Head of caudate nucleus (tissue), 42 donors: ENCODE data around the gene ANKRD49.
"Not testable (repeated sequence)": the region's sequence is repeated elsewhere in the genome, so short reads cannot be mapped to it uniquely, and the experiment has no call there.

Experiments used
- DNase-seq, 42 donors: peaks; one replicate each; pipeline versions ENCODE4 v3.0.0 to v3.0.0-alpha.2; 2020 to 2021; ENCODE audit warnings: mixed read lengths in 7 of 42
- intact Hi-C: fragments of 100-400 bp; cut with DNase I; formaldehyde crosslinking; loops from one replicate; pipeline ENCODE4 v1.15.0; 2022

Gene ANKRD49

DNA sequence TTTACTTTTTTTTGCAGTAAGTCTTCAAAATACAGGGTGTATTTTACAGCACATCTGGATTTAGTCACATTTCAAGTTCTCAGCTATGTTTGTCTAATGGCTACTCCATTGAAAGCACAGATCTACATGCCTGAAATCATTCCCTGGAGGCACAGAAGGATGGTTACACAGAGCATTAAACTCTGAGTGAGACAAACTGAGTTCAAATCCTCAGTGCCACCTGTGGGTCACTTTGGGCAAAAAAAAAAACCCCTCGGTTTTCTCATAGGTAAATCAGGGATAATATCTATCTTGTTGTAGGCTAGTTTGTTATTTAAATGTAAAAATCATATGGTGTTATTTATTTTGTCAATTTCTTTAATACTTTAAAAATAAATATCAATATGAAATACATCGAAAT, 7.7 kb downstream of the ANKRD49 start:
- intact Hi-C loops: loop anchor here (10.0 kb wide), 1 partner anchor 607 kb away; no protein-coding TSS in a partner anchor

GRCh38 chr11:94504689-94505293, 11.0 kb downstream of the ANKRD49 start:
- intact Hi-C loops: loop anchor here (10.0 kb wide), 1 partner anchor 610 kb away; no protein-coding TSS in a partner anchor
- peak in 1 of 42 donors; percentile 33 for DNase-seq

More for the DNA sequence above, 7.7 kb downstream of the ANKRD49 start:
- DNase-seq: no peak

DNA sequence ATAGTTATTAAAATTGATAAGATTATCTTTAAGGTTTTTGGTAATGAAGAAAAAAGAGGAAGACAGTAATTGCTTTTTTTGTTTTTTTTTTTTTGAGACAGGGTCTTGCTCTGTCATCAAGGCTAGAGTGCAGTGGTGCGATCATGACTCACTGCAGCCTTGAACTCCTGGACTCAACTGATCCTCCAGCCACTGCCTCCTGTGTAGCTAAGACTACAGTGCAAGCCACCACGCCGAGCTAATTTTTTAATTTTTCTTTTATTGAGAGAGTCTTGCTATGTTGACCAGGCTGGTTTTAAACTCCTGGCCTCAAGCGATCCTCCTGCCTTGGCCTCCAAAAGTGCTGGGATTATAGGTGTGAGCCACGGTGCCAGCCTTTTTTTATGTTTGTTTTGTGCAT, 12.7 kb downstream of the ANKRD49 start:
- DNase-seq: not testable (repeated sequence)
- intact Hi-C loops: loop anchor here (10.0 kb wide), 1 partner anchor 612 kb away; no protein-coding TSS in a partner anchor

DNA sequence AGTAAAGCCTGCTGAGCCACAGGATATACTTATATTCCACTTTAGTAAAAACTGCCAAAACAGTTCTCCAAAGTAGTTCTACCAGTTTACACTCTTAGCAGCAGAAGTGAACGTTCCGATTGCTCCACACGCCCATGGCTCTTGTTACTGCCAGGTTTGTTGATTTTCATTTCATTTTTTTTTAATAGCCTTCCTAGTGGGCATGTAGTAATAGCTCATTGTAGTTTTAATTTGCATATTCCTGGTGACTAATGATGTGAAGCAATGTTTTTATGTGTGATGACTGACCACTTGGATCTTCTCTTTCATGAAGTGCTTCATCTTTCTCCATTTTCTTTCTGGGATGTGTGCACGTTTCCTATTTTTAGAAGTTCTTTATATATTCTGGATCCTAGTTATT, 13.7 kb downstream of the ANKRD49 start:
- DNase-seq: no peak
- intact Hi-C loops: loop anchor here (10.0 kb wide), 1 partner anchor 613 kb away; no protein-coding TSS in a partner anchor

DNA sequence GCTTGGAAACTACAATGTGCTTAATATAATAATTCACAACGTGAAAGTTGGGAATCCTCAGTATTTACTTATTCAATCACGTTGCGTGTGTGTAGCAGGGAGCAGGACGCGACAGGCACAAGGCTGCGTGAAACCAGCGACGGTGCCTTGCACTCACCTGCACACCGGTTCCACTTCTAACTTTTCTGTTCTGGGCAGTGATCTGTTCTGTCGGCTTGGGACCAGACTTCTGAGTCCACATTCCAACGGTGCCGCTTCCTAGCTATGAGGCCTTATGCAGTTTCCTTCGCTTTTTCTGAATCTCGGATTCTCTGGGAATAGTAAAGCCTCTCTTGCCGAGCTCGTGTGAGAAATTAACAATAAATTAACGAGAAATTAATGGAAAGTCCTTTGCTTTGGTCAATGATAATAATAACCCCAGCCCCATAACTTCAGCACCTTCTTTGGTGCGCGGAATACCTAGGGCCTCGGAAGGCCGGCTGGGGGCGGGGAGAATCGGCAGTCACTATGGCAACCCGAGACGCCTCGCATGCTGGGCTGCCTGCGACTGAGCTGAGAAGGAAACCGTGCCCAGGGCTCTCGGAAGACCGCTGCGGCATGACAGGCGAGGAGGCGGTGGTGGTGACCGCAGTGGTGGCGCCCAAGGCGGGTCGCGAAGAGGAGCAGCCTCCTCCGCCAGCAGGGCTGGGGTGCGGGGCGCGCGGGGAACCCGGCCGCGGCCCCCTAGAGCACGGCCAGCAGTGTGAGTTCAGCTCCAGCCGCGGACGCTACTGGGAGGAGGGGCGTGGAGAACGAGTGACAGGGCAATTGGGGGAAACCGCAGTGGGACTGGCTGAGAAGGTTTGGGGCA, 18.4 kb downstream of the ANKRD49 start, which contains the start of gene C11orf97:
TSS of gene C11orf97 (plus strand) at position 530 of the 850 bp plus-strand sequence. CDS start at position 598, 68 bp downstream.
- DNase-seq: peak; percentile 7 to 89 (median 70)
- intact Hi-C loops: no loop called here

- intact Hi-C loops: no loop called here
- DNase-seq: no peak
Measured at GRCh38 chr11:94513091-94513490, 19.3 kb downstream of the ANKRD49 start.

GRCh38 chr11:94515398-94515797, 21.6 kb downstream of the ANKRD49 start:
- intact Hi-C loops: loop anchor here (5.0 kb wide), 1 partner anchor 87 kb away; no protein-coding TSS in a partner anchor
- no peak for DNase-seq

- no peak for DNase-seq
- intact Hi-C loops: loop anchor here (5.0 kb wide), 1 partner anchor 86 kb away; no protein-coding TSS in a partner anchor
Measured at GRCh38 chr11:94516725-94517124, 22.9 kb downstream of the ANKRD49 start.

DNA sequence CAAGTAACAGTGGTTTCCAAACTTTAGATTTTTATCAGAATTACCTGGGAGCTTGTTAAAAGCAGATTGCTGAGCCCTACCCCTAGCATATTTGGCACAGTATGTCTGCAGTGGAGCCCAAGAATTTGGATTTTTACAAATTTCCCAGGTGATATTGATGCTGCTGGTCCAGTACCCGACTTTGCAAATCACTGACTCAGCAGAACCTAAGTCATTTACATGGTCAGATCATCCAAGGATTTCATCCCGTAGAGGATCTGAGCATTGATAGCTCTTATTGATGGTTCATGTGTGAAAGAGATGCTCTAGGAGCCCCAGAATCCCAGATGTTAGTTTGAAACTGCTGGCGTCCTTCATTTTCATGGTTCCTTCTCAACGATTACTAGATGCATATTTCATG, 24.5 kb downstream of the ANKRD49 start:
- DNase-seq: no peak
- intact Hi-C loops: loop anchor here (5.0 kb wide), 1 partner anchor 84 kb away; no protein-coding TSS in a partner anchor

DNA sequence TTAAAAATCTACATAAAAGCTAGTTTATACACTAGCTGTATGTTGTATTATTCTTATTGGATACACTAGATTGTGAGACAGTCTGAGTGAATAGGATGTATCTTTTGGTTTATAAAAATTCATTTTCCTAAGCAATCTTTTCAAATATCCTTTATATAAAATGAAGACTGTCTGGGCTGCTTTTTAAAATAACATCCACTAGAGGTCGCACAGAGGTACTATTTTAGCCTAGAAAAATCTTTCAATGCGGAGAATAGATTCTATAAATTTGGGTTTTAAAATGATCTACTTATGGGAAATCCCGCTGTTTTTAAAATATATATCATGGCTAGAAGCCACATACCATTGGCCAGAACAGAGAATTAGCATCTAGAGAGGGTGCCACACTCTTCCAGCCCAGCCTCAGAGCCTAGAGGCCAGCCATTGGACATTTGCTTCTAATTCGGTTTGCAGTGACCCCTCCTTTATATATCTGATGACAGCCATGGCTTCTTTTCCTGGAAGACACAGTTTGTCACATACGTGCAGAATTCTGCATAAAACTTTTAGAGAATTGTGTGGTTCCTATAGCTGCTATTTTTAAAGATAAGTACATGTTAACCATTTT, 25.8 kb downstream of the ANKRD49 start:
- intact Hi-C loops: loop anchor here (5.0 kb wide), 1 partner anchor 83 kb away; no protein-coding TSS in a partner anchor
- DNase-seq: peak in 5 of 42 donors; percentile 18 to 66 (median 30)

DNA sequence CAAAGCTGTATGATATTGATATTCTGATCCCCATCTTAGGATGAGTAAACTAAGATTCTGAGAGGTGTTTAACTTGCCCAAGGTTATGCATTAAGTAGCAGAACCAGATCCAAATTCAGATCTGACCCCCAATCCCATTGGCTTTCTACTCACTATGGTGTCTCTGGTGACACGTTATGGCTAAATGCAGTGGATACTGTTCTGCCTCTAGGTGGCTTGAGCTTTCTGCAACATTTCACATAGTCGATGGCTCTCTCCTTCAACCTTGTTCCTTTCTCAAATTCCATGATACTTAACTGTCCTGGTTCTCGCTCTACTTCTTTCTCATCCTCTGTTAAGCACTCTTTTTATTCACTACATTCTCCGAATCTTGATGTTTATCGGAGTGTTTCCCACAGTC, 27.9 kb downstream of the ANKRD49 start:
- no peak for DNase-seq
- intact Hi-C loops: no loop called here

GRCh38 chr11:94524341-94524740, 30.6 kb downstream of the ANKRD49 start:
- intact Hi-C loops: no loop called here
- no peak for DNase-seq

- peak in 29 of 42 donors; percentile 23 to 71 (median 47) for DNase-seq
- intact Hi-C loops: no loop called here
Measured at GRCh38 chr11:94525546-94526324, 32.0 kb downstream of the ANKRD49 start.

DNA sequence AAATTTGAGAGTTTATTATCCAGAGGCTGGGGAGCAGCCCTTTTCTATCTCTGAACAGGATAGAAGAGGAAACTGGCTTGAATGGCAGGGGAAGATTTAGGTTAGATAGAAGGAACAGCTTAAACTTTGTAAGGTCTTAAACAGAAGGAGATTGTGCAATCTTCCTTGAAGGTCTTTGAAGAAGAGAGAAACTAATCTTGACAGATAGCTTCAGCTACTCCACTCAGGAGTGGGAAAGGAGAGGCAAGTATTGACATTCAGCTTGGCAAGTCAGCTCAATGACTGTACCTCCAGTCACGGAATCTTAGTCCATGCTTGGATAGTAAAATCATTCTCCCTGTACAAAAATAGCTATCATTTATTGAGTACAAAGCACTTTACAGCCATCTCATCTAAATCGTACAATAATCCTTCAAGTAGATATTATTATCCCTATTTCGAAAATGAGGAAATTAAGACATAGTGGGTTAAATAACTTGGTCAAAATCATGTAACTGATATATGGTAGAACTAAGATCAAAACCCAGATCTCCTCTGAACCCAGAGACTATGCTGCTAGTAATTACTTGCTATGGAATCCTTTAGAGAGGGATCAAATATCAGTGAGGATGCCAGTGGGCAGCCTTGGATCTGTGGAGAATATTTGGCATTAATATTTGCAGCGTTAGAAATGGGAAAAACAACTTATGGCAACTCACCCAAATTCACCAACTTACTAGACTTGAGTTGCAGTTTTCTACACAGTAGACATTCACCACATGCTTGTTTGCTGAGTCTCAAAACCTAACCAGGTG, 33.1 kb downstream of the ANKRD49 start:
- intact Hi-C loops: no loop called here
- no peak for DNase-seq

- no peak for DNase-seq
- intact Hi-C loops: no loop called here
Measured at GRCh38 chr11:94528551-94528950, 34.8 kb downstream of the ANKRD49 start.

GRCh38 chr11:94532211-94532610, 38.4 kb downstream of the ANKRD49 start:
- no peak for DNase-seq
- intact Hi-C loops: no loop called here

DNA sequence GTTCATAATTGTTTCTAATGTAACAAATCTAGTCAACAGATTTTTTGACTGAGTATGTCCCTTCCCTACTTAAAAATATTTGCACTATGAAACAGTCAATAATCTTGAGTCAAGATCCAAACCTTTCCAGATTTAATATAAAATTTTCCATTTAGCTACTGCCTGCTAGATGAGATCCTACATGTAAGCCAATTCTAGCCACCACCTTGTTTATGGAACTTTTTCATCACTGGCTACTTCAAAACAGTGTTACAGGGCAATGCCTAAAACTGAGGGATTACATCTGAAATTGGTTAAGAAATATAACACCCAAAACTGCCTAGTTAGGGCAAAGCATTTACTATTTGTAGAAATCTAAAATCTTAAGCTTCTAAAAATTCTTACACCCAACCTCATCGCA, 39.4 kb downstream of the ANKRD49 start:
- intact Hi-C loops: no loop called here

More for the DNA sequence above, 39.4 kb downstream of the ANKRD49 start:
- DNase-seq: no peak
